ENCODE measurements around the gene TOMM40L. TPM values are rescaled to one million over a fixed set of nuclear protein-coding genes. Genes with fewer than 3 reads are reported as not detected.

The TOMM40L gene
- polyA plus RNA-seq (2013, experiment 1 of 2; ENCODE audit: insufficient read length): 9.0 TPM
- polyA plus RNA-seq (2013, experiment 2 of 2; ENCODE audit: insufficient read length): 8.6 TPM

- DNase-seq: peak; percentile 100
Observed at GRCh38 chr1:161225534-161226319, at the start of gene TOMM40L. Gene TOMM40L, plus strand, starts transcription at chr1:161226060. Its CDS starts 430 bp downstream, at chr1:161226490.

- DNase-seq: no peak
Observed at GRCh38 chr1:161176468-161177111, 49.3 kb upstream of the TOMM40L start.

GRCh38 chr1:161177112-161177935, 48.5 kb upstream of the TOMM40L start, which contains the start of gene B4GALT3:
Gene B4GALT3, minus strand, starts transcription at chr1:161177507. Its CDS starts 1,447 bp downstream, at chr1:161176060.
- DNase-seq: peak; percentile 79

- no peak for DNase-seq
Observed at GRCh38 chr1:161177936-161178244, 48.0 kb upstream of the TOMM40L start.

GRCh38 chr1:161179698-161180097, 46.2 kb upstream of the TOMM40L start:
- no peak for DNase-seq

GRCh38 chr1:161180639-161181038, 45.2 kb upstream of the TOMM40L start:
- no peak for DNase-seq

- peak; percentile 42 for DNase-seq
Observed at GRCh38 chr1:161182214-161182613, 43.6 kb upstream of the TOMM40L start.

GRCh38 chr1:161185282-161185682, 40.6 kb upstream of the TOMM40L start:
- DNase-seq: peak; percentile 69

GRCh38 chr1:161185732-161186311, 40.0 kb upstream of the TOMM40L start:
- DNase-seq: no peak

- no peak for DNase-seq
Observed at GRCh38 chr1:161187311-161187710, 38.5 kb upstream of the TOMM40L start.

GRCh38 chr1:161188381-161188780, 37.5 kb upstream of the TOMM40L start:
- no peak for DNase-seq

GRCh38 chr1:161189036-161189435, 36.8 kb upstream of the TOMM40L start:
- no peak for DNase-seq

- no peak for DNase-seq
Observed at GRCh38 chr1:161190962-161191521, 34.8 kb upstream of the TOMM40L start.

GRCh38 chr1:161191971-161192370, 33.9 kb upstream of the TOMM40L start:
- no peak for DNase-seq

GRCh38 chr1:161192476-161193465, 33.1 kb upstream of the TOMM40L start:
- DNase-seq: peak; percentile 63

GRCh38 chr1:161193561-161194235, 32.2 kb upstream of the TOMM40L start:
- no peak for DNase-seq

GRCh38 chr1:161195171-161195570, 30.7 kb upstream of the TOMM40L start:
- no peak for DNase-seq

GRCh38 chr1:161196111-161196510, 29.7 kb upstream of the TOMM40L start:
- no peak for DNase-seq

- peak; percentile 94 for DNase-seq
Observed at GRCh38 chr1:161196521-161197451, 29.1 kb upstream of the TOMM40L start.

All from fibroblast of skin of abdomen (primary cell).